Activated T-cell treated with anti-CD3 and anti-CD28 coated beads for 24 hours (primary cell): Measurements from ENCODE around the gene C1QTNF2.

Source experiments
- DNase-seq: peaks from one replicate; pipeline ENCODE4 v3.0.0-alpha.2; 2020; ENCODE audit warnings: low read depth

C1QTNF2 gene

GRCh38 chr5:160298189-160298588, 72.2 kb downstream of the C1QTNF2 start:
- no peak for DNase-seq

GRCh38 chr5:160297776-160298175, 72.7 kb downstream of the C1QTNF2 start:
- no peak for DNase-seq
